PC-9 (cell line): ENCODE results near the gene EEF2K.

Experiments
- EZH2 ChIP-seq: fragments of 200-600 bp; sonication (generic); IDR thresholded peaks from 2 replicates; pipeline ENCODE4 v1.8.0; 2017; ENCODE audit warnings: antibody characterized with exemption, low read depth
- TF ChIP-seq, protein P1 (sequence below): fragments of 200-600 bp; sonication (generic); conservative IDR thresholded peaks from 2 replicates; pipeline ENCODE4 v1.6.1; 2017; ENCODE audit warnings: mixed run types, antibody characterized with exemption, mild to moderate bottlenecking, moderate library complexity

- TF ChIP-seq, protein P1, sequence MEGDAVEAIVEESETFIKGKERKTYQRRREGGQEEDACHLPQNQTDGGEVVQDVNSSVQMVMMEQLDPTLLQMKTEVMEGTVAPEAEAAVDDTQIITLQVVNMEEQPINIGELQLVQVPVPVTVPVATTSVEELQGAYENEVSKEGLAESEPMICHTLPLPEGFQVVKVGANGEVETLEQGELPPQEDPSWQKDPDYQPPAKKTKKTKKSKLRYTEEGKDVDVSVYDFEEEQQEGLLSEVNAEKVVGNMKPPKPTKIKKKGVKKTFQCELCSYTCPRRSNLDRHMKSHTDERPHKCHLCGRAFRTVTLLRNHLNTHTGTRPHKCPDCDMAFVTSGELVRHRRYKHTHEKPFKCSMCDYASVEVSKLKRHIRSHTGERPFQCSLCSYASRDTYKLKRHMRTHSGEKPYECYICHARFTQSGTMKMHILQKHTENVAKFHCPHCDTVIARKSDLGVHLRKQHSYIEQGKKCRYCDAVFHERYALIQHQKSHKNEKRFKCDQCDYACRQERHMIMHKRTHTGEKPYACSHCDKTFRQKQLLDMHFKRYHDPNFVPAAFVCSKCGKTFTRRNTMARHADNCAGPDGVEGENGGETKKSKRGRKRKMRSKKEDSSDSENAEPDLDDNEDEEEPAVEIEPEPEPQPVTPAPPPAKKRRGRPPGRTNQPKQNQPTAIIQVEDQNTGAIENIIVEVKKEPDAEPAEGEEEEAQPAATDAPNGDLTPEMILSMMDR, result no peak
- TF ChIP-seq EZH2, result no peak
These were observed 127.4 kb downstream of the EEF2K start for GRCh38 chr16:22333457-22333994.
